Thyroid gland (tissue), 4 donors: ENCODE data around the gene URB1.

Source experiments
- CTCF ChIP-seq, 6 experiments: fragments of 200-600 bp in 3 of 6; fragments of 450-650 bp in 3 of 6; sonication (generic) in 3 of 6; IDR thresholded peaks; one replicate each; pipeline ENCODE4 v1.5.1; 2016 to 2019; ENCODE audit warnings: antibody characterized with exemption in 6 of 6, mild to moderate bottlenecking in 2 of 6, inconsistent platforms in 1 of 6, moderate library complexity in 1 of 6
- POLR2A ChIP-seq, 2 donors: fragments of 450-650 bp; IDR thresholded peaks; one replicate each; pipeline ENCODE4 v1.6.1; 2017; ENCODE audit warnings: antibody characterized with exemption in 2 of 2, mild to moderate bottlenecking in 2 of 2, moderate library complexity in 1 of 2

GRCh38 chr21:32270748-32271147, 122.1 kb downstream of the URB1 start:
- no peak for TF ChIP-seq CTCF (IDR thresholded peaks at IDR 0.05)
- TF ChIP-seq POLR2A (IDR thresholded peaks at IDR 0.05) = no peak
